HepG2 (cell line): ENCODE results near the gene ICAM3. TPM values are rescaled to one million over a fixed set of nuclear protein-coding genes. Genes with fewer than 3 reads are reported as not detected.

Source experiments
- ATF4 ChIP-seq, 2 experiments: fragments of 450-650 bp in 1 of 2; sonication (generic) in 1 of 2; formaldehyde crosslinking; IDR thresholded peaks; 2 replicates each; pipeline versions ENCODE4 v1.5.0 to v1.8.0; 2020 to 2022; ENCODE audit warnings: mild to moderate bottlenecking in 1 of 2, missing genetic modification reagents in 1 of 2
- CBX5 ChIP-seq: sonication (generic); formaldehyde crosslinking; IDR thresholded peaks from 2 replicates; pipeline ENCODE4 v1.4.0; 2020; ENCODE audit warnings: missing genetic modification reagents, borderline replicate concordance
- KAT7 ChIP-seq: IDR thresholded peaks from 2 replicates; pipeline ENCODE4 v1.6.1; 2018; ENCODE audit warnings: borderline replicate concordance, missing compliant biosample characterization
- MED1 ChIP-seq: sonication (generic); formaldehyde crosslinking; IDR thresholded peaks from 2 replicates; pipeline ENCODE4 v1.4.0; 2020; ENCODE audit warnings: missing genetic modification reagents
- MED13 ChIP-seq: sonication (generic); formaldehyde crosslinking; IDR thresholded peaks from 2 replicates; pipeline ENCODE4 v1.5.0; 2020; ENCODE audit warnings: missing genetic modification reagents
- MIXL1 ChIP-seq: IDR thresholded peaks from 2 replicates; pipeline ENCODE4 v1.6.1; 2016
- MYNN ChIP-seq: sonication (generic); formaldehyde crosslinking; IDR thresholded peaks from 2 replicates; pipeline ENCODE4 v1.4.0; 2020; ENCODE audit warnings: mild to moderate bottlenecking, low read depth, missing genetic modification reagents
- NFKB2 ChIP-seq: sonication (generic); formaldehyde crosslinking; IDR thresholded peaks from 2 replicates; pipeline ENCODE4 v1.4.0; 2020; ENCODE audit warnings: missing genetic modification reagents, borderline replicate concordance
- NONO ChIP-seq, 2 experiments: fragments of 450-650 bp in 1 of 2; sonication (generic) in 1 of 2; formaldehyde crosslinking in 1 of 2; IDR thresholded peaks in 1 of 2; conservative IDR thresholded peaks in 1 of 2; 2 replicates each; pipeline versions ENCODE4 v1.6.1 to v1.8.0; 2017 to 2022; ENCODE audit warnings: mild to moderate bottlenecking in 1 of 2, missing genetic modification reagents in 1 of 2, moderate library complexity in 1 of 2
- PAWR ChIP-seq: sonication (generic); formaldehyde crosslinking; IDR thresholded peaks from 2 replicates; pipeline ENCODE4 v1.4.0; 2020; ENCODE audit warnings: missing genetic modification reagents, mild to moderate bottlenecking, borderline replicate concordance
- SIX4 ChIP-seq: sonication (generic); formaldehyde crosslinking; IDR thresholded peaks from 2 replicates; pipeline ENCODE4 v1.4.0; 2020; ENCODE audit warnings: missing genetic modification reagents
- SNAI1 ChIP-seq: sonication (generic); formaldehyde crosslinking; IDR thresholded peaks from 2 replicates; pipeline ENCODE4 v1.5.0; 2020; ENCODE audit warnings: mild to moderate bottlenecking, missing genetic modification reagents, borderline replicate concordance
- SP4 ChIP-seq: sonication (generic); formaldehyde crosslinking; IDR thresholded peaks from 2 replicates; pipeline ENCODE4 v1.8.1; 2023; ENCODE audit warnings: mild to moderate bottlenecking, missing genetic modification reagents
- TAF1 ChIP-seq: sonication (generic); formaldehyde crosslinking; IDR thresholded peaks from 2 replicates; pipeline ENCODE4 v1.4.0; 2020; ENCODE audit warnings: missing genetic modification reagents
- ZC3H13 ChIP-seq: sonication (generic); formaldehyde crosslinking; IDR thresholded peaks from 2 replicates; pipeline ENCODE4 v1.8.1; 2023; ENCODE audit warnings: mild to moderate bottlenecking, missing genetic modification reagents, moderate library complexity
- ZMAT3 ChIP-seq: sonication (generic); formaldehyde crosslinking; conservative IDR thresholded peaks from 2 replicates; pipeline ENCODE4 v1.7.0; 2021; ENCODE audit warnings: missing genetic modification reagents
- ZNF501 ChIP-seq: sonication (generic); formaldehyde crosslinking; IDR thresholded peaks from 2 replicates; pipeline ENCODE4 v1.5.1; 2020; ENCODE audit warnings: mild to moderate bottlenecking, moderate library complexity, missing genetic modification reagents
- ZNF597 ChIP-seq: sonication (generic); formaldehyde crosslinking; IDR thresholded peaks from 2 replicates; pipeline ENCODE4 v1.5.0; 2020; ENCODE audit warnings: missing genetic modification reagents
- ZNF605 ChIP-seq: sonication (generic); formaldehyde crosslinking; IDR thresholded peaks from 2 replicates; pipeline ENCODE4 v1.8.0; 2022; ENCODE audit warnings: mild to moderate bottlenecking, missing genetic modification reagents
- ZNF687 ChIP-seq: sonication (generic); formaldehyde crosslinking; IDR thresholded peaks from 2 replicates; pipeline ENCODE4 v1.5.1; 2020; ENCODE audit warnings: mild to moderate bottlenecking, missing genetic modification reagents, moderate library complexity
- ZNF710 ChIP-seq: sonication (generic); formaldehyde crosslinking; IDR thresholded peaks from 2 replicates; pipeline ENCODE4 v1.5.0; 2020; ENCODE audit warnings: mild to moderate bottlenecking, missing genetic modification reagents, borderline replicate concordance
- polyA plus RNA-seq, 8 experiments: library from polyadenylated mRNA; depleted of rRNA in 3 of 8; stranded (reverse) in 7 of 8; unstranded in 1 of 8; fragments of >200 nt; fragmentation: Illumina TruSeq in 4 of 8; extraction: Trizol in 4 of 8; gene quantifications; 2 replicates each; pipeline versions ENCODE4 v1.2.1 to v1.2.3, GENCODE V29; 2011 to 2016; ENCODE audit warnings: low read depth in 4 of 8, missing spikeins in 1 of 8, mixed read lengths in 1 of 8; ENCODE audit not compliant: insufficient read depth in 1 of 8
- total RNA-seq, 5 experiments: library from RNA; depleted of rRNA; stranded (reverse); fragments of >200 nt; fragmentation: Illumina TruSeq; extraction: Trizol; gene quantifications; 2 replicates each; pipeline ENCODE4 v1.2.3, GENCODE V29; 2016; ENCODE audit warnings: low read depth in 1 of 5

Gene ICAM3
- total and polyA plus RNA-seq, 2 of the 13 experiments (the other 11 are each of a cell fraction or from before 2014, with no cell fraction given): 14.1 to 21.0 TPM

- peak; percentile 37; the same call in 1 of the 2 replicates for TF ChIP-seq ZNF687
- no peak for TF ChIP-seq NONO (IDR thresholded peaks at IDR 0.05)
- TF ChIP-seq NONO (CRISPR knock-in tag; conservative IDR thresholded peaks at IDR 0.05): 0 out of 2 replicates have a peak, but pooled peaks have one; percentile 26
- TF ChIP-seq ZNF597 (CRISPR knock-in tag): no peak
- no peak for TF ChIP-seq SIX4
- no peak for TF ChIP-seq ZNF710
- no peak for TF ChIP-seq CBX5 (CRISPR knock-in tag)
- TF ChIP-seq MED13 (CRISPR knock-in tag): no peak
- 0 out of 2 replicates have a peak, but pooled peaks have one; percentile 59 for TF ChIP-seq ZNF501 (CRISPR knock-in tag)
- TF ChIP-seq ZNF605 (CRISPR knock-in tag): peak; percentile 67
- 0 out of 2 replicates have a peak, but pooled peaks have one; percentile 76 for TF ChIP-seq SP4 (CRISPR knock-in tag)
- TF ChIP-seq ZMAT3: no peak
- TF ChIP-seq ATF4 (CRISPR knock-in tag; IDR thresholded peaks at IDR 0.05): no peak
- 0 out of 2 replicates have a peak, but pooled peaks have one; percentile 7 for TF ChIP-seq NFKB2 (CRISPR knock-in tag)
- no peak for TF ChIP-seq MED1 (CRISPR knock-in tag)
- TF ChIP-seq MIXL1: no peak
- TF ChIP-seq ZC3H13 (CRISPR knock-in tag): peak; percentile 55; the same call in 1 of the 2 replicates
- no peak for TF ChIP-seq PAWR (CRISPR knock-in tag)
- TF ChIP-seq MYNN (CRISPR knock-in tag): no peak
- 0 out of 2 replicates have a peak, but pooled peaks have one; percentile 1 for TF ChIP-seq KAT7
- 0 out of 2 replicates have a peak, but pooled peaks have one; percentile 4 for TF ChIP-seq TAF1 (CRISPR knock-in tag)
- TF ChIP-seq SNAI1 (CRISPR knock-in tag): 0 out of 2 replicates have a peak, but pooled peaks have one; percentile 40
Observed at GRCh38 chr19:10291554-10292205, 47.7 kb downstream of the ICAM3 start (continued).
